ENCODE data around the gene PHC2. TPM values are rescaled to one million over a fixed set of nuclear protein-coding genes. Genes with fewer than 3 reads are reported as not detected.

The PHC2 gene
- total RNA-seq, 1 experiment from 2014 or later: 176 TPM

DNA sequence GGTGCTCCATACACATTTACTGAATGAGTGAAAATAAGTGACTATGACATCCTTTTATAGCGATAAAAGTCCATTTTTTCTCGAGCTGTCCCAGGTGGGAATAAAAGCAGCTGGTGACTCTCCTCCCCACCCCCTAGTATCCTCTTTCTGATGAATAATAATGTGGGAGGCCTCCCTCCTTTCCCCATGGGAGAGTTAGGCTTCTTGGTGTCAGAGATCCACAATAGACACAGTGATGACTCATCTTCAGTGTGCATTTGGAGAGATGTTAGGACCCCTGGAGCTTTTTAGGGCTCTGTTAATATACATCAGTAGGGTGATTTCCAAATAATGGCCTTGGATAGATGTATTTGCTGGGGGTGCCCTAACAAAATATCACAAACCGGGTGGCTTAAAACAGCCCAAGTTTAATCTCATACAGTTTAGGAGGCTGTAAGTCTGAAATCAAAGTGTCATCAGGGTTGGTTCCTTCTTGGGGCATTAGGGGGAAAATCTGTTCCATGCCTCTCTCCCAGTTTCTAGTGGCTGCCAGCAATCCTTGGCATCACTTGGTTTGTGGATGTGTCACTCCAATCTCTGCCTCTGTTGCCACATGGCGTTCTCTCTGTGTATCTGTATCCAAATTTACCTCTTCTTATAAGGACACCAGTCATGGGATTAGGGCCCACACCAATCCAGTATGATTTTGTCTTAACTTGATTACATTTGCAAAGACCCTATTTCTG, 4.4 kb upstream of the PHC2 start:
- TF ChIP-seq POLR2AphosphoS5 (IDR thresholded peaks at IDR 0.05; ENCODE audit: low read depth, low read length) (no peak), RAD21 (IDR thresholded peaks at IDR 0.05; ENCODE audit: low read depth) (no peak), YY1 (IDR thresholded peaks at IDR 0.05; ENCODE audit: extremely low read depth, insufficient replicate concordance, low read depth, low read length) (no peak), POLR2A (IDR thresholded peaks at IDR 0.05; ENCODE audit: borderline replicate concordance, extremely low read depth, insufficient read depth, insufficient read length) (peak; percentile 30), EGR1 (IDR thresholded peaks at IDR 0.05; ENCODE audit: low read depth) (no peak), ELF1 (IDR thresholded peaks at IDR 0.05; ENCODE audit: borderline replicate concordance, low read depth) (no peak)
- POLR2A ChIA-PET: no interaction called here
- Histone ChIP-seq H3K36me3 (ENCODE audit: control insufficient read depth in 1 of 2, insufficient read depth in 2 of 2, low read length in 2 of 2) (no peaks in the 10 kb centered on the region), H3K9me2 (ENCODE audit: insufficient read depth) (no peaks in the 10 kb centered on the region), H3K4me3 (replicated peaks in 1 of 2; ENCODE audit: low read depth in 1 of 2, low read length in 2 of 2) (0 out of 4 replicates have a peak overlapping the region, but pooled peaks of 1 of the 2 experiments have one; percentile 7), H2AFZ (ENCODE audit: low read depth, low read length, poor library complexity, severe bottlenecking) (no peak overlapping the region), H3K9me3 (ENCODE audit: control insufficient read depth in 1 of 2, insufficient read depth in 1 of 2, low read depth in 1 of 2, low read length in 2 of 2) (no peaks in the 10 kb centered on the region), H3K4me1 (ENCODE audit: control insufficient read depth in 1 of 2, insufficient read depth in 2 of 2, low read length in 2 of 2) (peaks cover 75 to 92% of the 10 kb centered on the region in 2 experiments), H3K9ac (ENCODE audit: low read length) (peak overlapping the region; percentile 30; the same call in 1 of the 2 replicates), H3K27me3 (ENCODE audit: insufficient read depth, low read length) (no peaks in the 10 kb centered on the region), H3K4me2 (ENCODE audit: low read length) (peak overlapping the region; percentile 59), H3K79me2 (ENCODE audit: insufficient read depth, low read length) (peaks cover 2% of the 10 kb centered on the region; the same call in 1 of the 2 replicates), H4K20me1 (ENCODE audit: insufficient read depth) (no peaks in the 10 kb centered on the region), H3K27ac (ENCODE audit: low read depth, low read length) (peak overlapping the region; percentile 84)
- intact Hi-C loops (cut with micrococcal nuclease): no loop called here
- no TSS peak for BruUV-seq (replicated peaks)
- ATAC-seq: no peak
- no peak for DNase-seq (ENCODE audit: low read depth, low spot score)
- CTCF ChIA-PET: interaction anchor here (1.2 kb wide), 1 partner anchor 21 kb away, joined by 3 read pairs; no protein-coding TSS in a partner anchor
- RAD21 ChIA-PET (ENCODE audit: low non-redundant PET in 1 of 2, low total read pairs in 2 of 2, uncharacterized antibody in 2 of 2, unreplicated experiment in 2 of 2): no interaction called here

DNA sequence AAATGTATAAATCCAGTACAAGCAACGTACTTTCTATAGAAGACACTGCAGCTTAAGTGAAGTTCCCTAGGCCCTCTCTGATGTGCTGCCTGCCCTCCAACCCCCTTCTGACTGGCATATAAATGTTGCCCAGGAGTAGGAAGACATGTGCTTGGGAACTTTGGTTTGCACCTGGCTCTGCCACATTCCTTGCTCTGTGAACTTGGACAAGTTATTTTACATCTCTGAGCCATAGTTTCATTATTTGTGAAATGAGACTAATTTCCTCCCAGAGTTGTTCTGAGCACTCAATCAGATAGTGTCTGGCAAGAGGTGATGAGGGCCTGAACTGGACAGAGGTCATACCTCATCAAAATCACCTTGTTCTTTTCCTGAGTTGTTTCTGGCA, 3.5 kb upstream of the PHC2 start:
- ChIA-PET RAD21 (ENCODE audit: low non-redundant PET in 1 of 2, low total read pairs in 2 of 2, uncharacterized antibody in 2 of 2, unreplicated experiment in 2 of 2) (no interaction called here), POLR2A (interaction anchor here (2.0 kb wide), 1 partner anchor 17 kb away, joined by 5 read pairs; no protein-coding TSS in a partner anchor), CTCF (interaction anchor here (1.2 to 1.8 kb wide), 2 partner anchors 22 to 139 kb away, joined by 3 to 10 read pairs; no protein-coding TSS in a partner anchor)
- no peak for DNase-seq (ENCODE audit: low read depth, low spot score)
- intact Hi-C loops (cut with micrococcal nuclease): no loop called here
- H3K4me3 ChIP-seq (replicated peaks in 1 of 2; ENCODE audit: low read depth in 1 of 2, low read length in 2 of 2): no peak overlapping the region
- no TSS peak for BruUV-seq (replicated peaks)
- H3K4me2 ChIP-seq (ENCODE audit: low read length): peak overlapping the region; percentile 59
- H3K9me3 ChIP-seq (ENCODE audit: control insufficient read depth in 1 of 2, insufficient read depth in 1 of 2, low read depth in 1 of 2, low read length in 2 of 2): no peaks in the 10 kb centered on the region
- H3K4me1 ChIP-seq (ENCODE audit: control insufficient read depth in 1 of 2, insufficient read depth in 2 of 2, low read length in 2 of 2): peaks cover 75 to 88% of the 10 kb centered on the region in 2 experiments
- no peak for ATAC-seq
- TF ChIP-seq, protein P1, sequence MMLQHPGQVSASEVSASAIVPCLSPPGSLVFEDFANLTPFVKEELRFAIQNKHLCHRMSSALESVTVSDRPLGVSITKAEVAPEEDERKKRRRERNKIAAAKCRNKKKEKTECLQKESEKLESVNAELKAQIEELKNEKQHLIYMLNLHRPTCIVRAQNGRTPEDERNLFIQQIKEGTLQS (IDR thresholded peaks at IDR 0.05): no peak
- TF ChIP-seq ELF1 (IDR thresholded peaks at IDR 0.05; ENCODE audit: borderline replicate concordance, low read depth): no peak
- no peak for TF ChIP-seq EZH2phosphoT487 (IDR thresholded peaks at IDR 0.05; ENCODE audit: borderline replicate concordance)
- no peak for TF ChIP-seq CBX3 (IDR thresholded peaks at IDR 0.05; ENCODE audit: low read depth)
- no peak for TF ChIP-seq SP1 (IDR thresholded peaks at IDR 0.05; ENCODE audit: low read depth)
- no peak for TF ChIP-seq RAD21 (IDR thresholded peaks at IDR 0.05; ENCODE audit: low read depth)
- TF ChIP-seq, protein P2, sequence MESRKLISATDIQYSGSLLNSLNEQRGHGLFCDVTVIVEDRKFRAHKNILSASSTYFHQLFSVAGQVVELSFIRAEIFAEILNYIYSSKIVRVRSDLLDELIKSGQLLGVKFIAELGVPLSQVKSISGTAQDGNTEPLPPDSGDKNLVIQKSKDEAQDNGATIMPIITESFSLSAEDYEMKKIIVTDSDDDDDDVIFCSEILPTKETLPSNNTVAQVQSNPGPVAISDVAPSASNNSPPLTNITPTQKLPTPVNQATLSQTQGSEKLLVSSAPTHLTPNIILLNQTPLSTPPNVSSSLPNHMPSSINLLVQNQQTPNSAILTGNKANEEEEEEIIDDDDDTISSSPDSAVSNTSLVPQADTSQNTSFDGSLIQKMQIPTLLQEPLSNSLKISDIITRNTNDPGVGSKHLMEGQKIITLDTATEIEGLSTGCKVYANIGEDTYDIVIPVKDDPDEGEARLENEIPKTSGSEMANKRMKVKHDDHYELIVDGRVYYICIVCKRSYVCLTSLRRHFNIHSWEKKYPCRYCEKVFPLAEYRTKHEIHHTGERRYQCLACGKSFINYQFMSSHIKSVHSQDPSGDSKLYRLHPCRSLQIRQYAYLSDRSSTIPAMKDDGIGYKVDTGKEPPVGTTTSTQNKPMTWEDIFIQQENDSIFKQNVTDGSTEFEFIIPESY (IDR thresholded peaks at IDR 0.05; ENCODE audit: extremely low read depth, insufficient replicate concordance, low read length): no peak
- peak overlapping the region; percentile 84 for H3K27ac ChIP-seq (ENCODE audit: low read depth, low read length)
- H3K79me2 ChIP-seq (ENCODE audit: insufficient read depth, low read length): peaks cover 11% of the 10 kb centered on the region
- H3K9me2 ChIP-seq (ENCODE audit: insufficient read depth): no peaks in the 10 kb centered on the region
- H3K27me3 ChIP-seq (ENCODE audit: insufficient read depth, low read length): no peaks in the 10 kb centered on the region
- no peaks in the 10 kb centered on the region for H4K20me1 ChIP-seq (ENCODE audit: insufficient read depth)
- H2AFZ ChIP-seq (ENCODE audit: low read depth, low read length, poor library complexity, severe bottlenecking): no peak overlapping the region
- peaks cover 0 to under 1% of the 10 kb centered on the region in 2 experiments; a peak in 1 of 4 replicates for H3K36me3 ChIP-seq (ENCODE audit: control insufficient read depth in 1 of 2, insufficient read depth in 2 of 2, low read length in 2 of 2)
- H3K9ac ChIP-seq (ENCODE audit: low read length): peak overlapping the region; percentile 30

Data from HCT116 (cell line).